Measurements from ENCODE around the gene CEL. TPM values are rescaled to one million over a fixed set of nuclear protein-coding genes. Genes with fewer than 3 reads are reported as not detected.
"Not testable (repeated sequence)": the region's sequence is repeated elsewhere in the genome, so short reads cannot be mapped to it uniquely, and the experiment has no call there.

Gene CEL
- total RNA-seq, 1 donor from 2014 or later: 7.2 TPM

GRCh38 chr9:133076691-133077090 is 14.9 kb downstream of the CEL start:
- no peak for ATAC-seq
- intact Hi-C loops (cut with micrococcal nuclease): no loop called here

GRCh38 chr9:133078486-133078885 is 16.7 kb downstream of the CEL start:
- intact Hi-C loops (cut with micrococcal nuclease): no loop called here
- no peak for ATAC-seq
- no peak for DNase-seq

More at GRCh38 chr9:133076691-133077090, 14.9 kb downstream of the CEL start:
- DNase-seq: no peak

GRCh38 chr9:133080161-133080560 is 18.4 kb downstream of the CEL start:
- ATAC-seq (no peak), DNase-seq (no peak)
- intact Hi-C loops (cut with micrococcal nuclease): no loop called here

GRCh38 chr9:133080786-133081779 is 19.3 kb downstream of the CEL start:
- ATAC-seq: peak; percentile 32
- intact Hi-C loops (cut with micrococcal nuclease); DNase-seq: not testable (repeated sequence)

GRCh38 chr9:133081957-133082644 is 20.3 kb downstream of the CEL start:
- intact Hi-C loops (cut with micrococcal nuclease); ATAC-seq; DNase-seq: not testable (repeated sequence)

GRCh38 chr9:133083688-133084087 is 21.9 kb downstream of the CEL start:
- ATAC-seq; DNase-seq; intact Hi-C loops (cut with micrococcal nuclease): not testable (repeated sequence)

- ATAC-seq; intact Hi-C loops (cut with micrococcal nuclease); DNase-seq: not testable (repeated sequence)
Observed at GRCh38 chr9:133086212-133086860, 24.6 kb downstream of the CEL start.

GRCh38 chr9:133086894-133087293 is 25.1 kb downstream of the CEL start:
- intact Hi-C loops (cut with micrococcal nuclease): no loop called here
- no peak for DNase-seq
- no peak for ATAC-seq

- ATAC-seq (no peak), DNase-seq (no peak)
- intact Hi-C loops (cut with micrococcal nuclease): no loop called here
Observed at GRCh38 chr9:133087429-133088145, 25.8 kb downstream of the CEL start.

- DNase-seq (no peak), ATAC-seq (no peak)
- intact Hi-C loops (cut with micrococcal nuclease): no loop called here
Observed at GRCh38 chr9:133088146-133088750, 26.5 kb downstream of the CEL start.

- no peak for ATAC-seq
- intact Hi-C loops (cut with micrococcal nuclease): no loop called here
- no peak for DNase-seq
Observed at GRCh38 chr9:133088756-133089155, 27.0 kb downstream of the CEL start.

- ATAC-seq (peak; percentile 31), DNase-seq (no peak)
- intact Hi-C loops (cut with micrococcal nuclease): no loop called here
Observed at GRCh38 chr9:133089271-133089671, 27.5 kb downstream of the CEL start.

- ATAC-seq (peak; percentile 83), DNase-seq (peak; percentile 56)
- intact Hi-C loops (cut with micrococcal nuclease): no loop called here
Observed at GRCh38 chr9:133090187-133090586, 28.4 kb downstream of the CEL start.

- DNase-seq (no peak), ATAC-seq (peak; percentile 5)
- intact Hi-C loops (cut with micrococcal nuclease): no loop called here
Observed at GRCh38 chr9:133090752-133091385, 29.1 kb downstream of the CEL start.

- DNase-seq; intact Hi-C loops (cut with micrococcal nuclease); ATAC-seq: not testable (repeated sequence)
Observed at GRCh38 chr9:133094351-133094750, 32.6 kb downstream of the CEL start.

- ATAC-seq: no peak
- intact Hi-C loops (cut with micrococcal nuclease): no loop called here
- no peak for DNase-seq
Observed at GRCh38 chr9:133094842-133095393, 33.1 kb downstream of the CEL start.

- ATAC-seq: peak; percentile 9
- intact Hi-C loops (cut with micrococcal nuclease): no loop called here
- DNase-seq: no peak
Observed at GRCh38 chr9:133098104-133098754, 36.4 kb downstream of the CEL start.
